Lung (tissue), 12 donors: ENCODE results near the gene MARCHF9. TPM values are rescaled to one million over a fixed set of nuclear protein-coding genes. Genes with fewer than 3 reads are reported as not detected.

Experiments
- ATAC-seq: fragments of 200-7000 bp; cut with Tn5 transposase; one replicate; pipeline ENCODE4 v1.9.1; 2020; ENCODE audit warnings: moderate number of reproducible peaks; ENCODE audit not compliant: insufficient read depth, low FRiP score
- DNase-seq, 3 donors: peaks; one replicate each; pipeline ENCODE4 v3.0.0-alpha.2; 2013 to 2017
- H3K27ac ChIP-seq, 2 donors: one replicate each; pipeline ENCODE4 v1.5.1; 2013; ENCODE audit warnings: mild to moderate bottlenecking in 2 of 2, moderate library complexity in 2 of 2, control low read depth in 1 of 2, inconsistent platforms in 1 of 2, low read depth in 1 of 2, low read length in 1 of 2
- H3K27me3 ChIP-seq, 3 donors: one replicate each; pipeline ENCODE4 v1.5.1; 2013; ENCODE audit warnings: low read length in 2 of 3; ENCODE audit not compliant: control insufficient read depth in 3 of 3, insufficient read depth in 3 of 3
- H3K36me3 ChIP-seq, 4 donors: one replicate each; pipeline ENCODE4 v1.5.1; 2013; ENCODE audit warnings: low read length in 4 of 4, mild to moderate bottlenecking in 1 of 4, moderate library complexity in 1 of 4; ENCODE audit not compliant: control insufficient read depth in 4 of 4, insufficient read depth in 4 of 4
- H3K4me1 ChIP-seq, 5 donors: one replicate each; pipeline ENCODE4 v1.5.1; 2013; ENCODE audit warnings: low read length in 5 of 5, mild to moderate bottlenecking in 2 of 5, moderate library complexity in 1 of 5; ENCODE audit not compliant: control insufficient read depth in 5 of 5, insufficient read depth in 5 of 5
- H3K4me3 ChIP-seq: one replicate; pipeline ENCODE4 v1.5.1; 2013; ENCODE audit warnings: mild to moderate bottlenecking, control low read depth, moderate library complexity
- H3K9ac ChIP-seq, 2 donors: one replicate each; pipeline ENCODE4 v1.5.1; 2013; ENCODE audit warnings: low read length in 2 of 2, control low read depth in 1 of 2; ENCODE audit not compliant: insufficient read depth in 1 of 2
- H3K9me3 ChIP-seq, 4 donors: one replicate each; pipeline ENCODE4 v1.5.1; 2013; ENCODE audit warnings: low read length in 3 of 4, mild to moderate bottlenecking in 1 of 4, moderate library complexity in 1 of 4; ENCODE audit not compliant: control insufficient read depth in 4 of 4, insufficient read depth in 3 of 4
- CTCF ChIP-seq: IDR thresholded peaks from 2 replicates; pipeline ENCODE4 v1.5.1; 2012; ENCODE audit warnings: mild to moderate bottlenecking; ENCODE audit errors: control extremely low read depth, extremely low read depth
- WGBS, 2 donors: extraction: QIAGEN DNeasy Blood & Tissue Kit; methylation state at CpG; one replicate each; pipeline ENCODE4 v1.1.7; 2013; 5-methylcytosine and 5-hydroxymethylcytosine counted together
- polyA plus RNA-seq, 2 donors: library from polyadenylated mRNA; stranded (reverse); fragments of 200-250 nt; gene quantifications; one replicate each; pipeline ENCODE4 v1.2.1, GENCODE V29; 2013
- total RNA-seq, 2 donors: library from RNA; depleted of rRNA in 1 of 2; stranded (reverse); fragments of >200 nt in 1 of 2; gene quantifications; one replicate each; pipeline ENCODE4 v1.2.1, GENCODE V29; 2014 to 2021
- donor health status: control.
- donor health status: control.
- donor health status: Bipolar disorder and iron deficiency.
- donor health status: healthy.
- donor health status: DM: yes; HTN: yes; CAD: no.

MARCHF9 gene
- total and polyA plus RNA-seq, 4 donors = 12.1 to 31.1 (median 18.5) TPM

DNA sequence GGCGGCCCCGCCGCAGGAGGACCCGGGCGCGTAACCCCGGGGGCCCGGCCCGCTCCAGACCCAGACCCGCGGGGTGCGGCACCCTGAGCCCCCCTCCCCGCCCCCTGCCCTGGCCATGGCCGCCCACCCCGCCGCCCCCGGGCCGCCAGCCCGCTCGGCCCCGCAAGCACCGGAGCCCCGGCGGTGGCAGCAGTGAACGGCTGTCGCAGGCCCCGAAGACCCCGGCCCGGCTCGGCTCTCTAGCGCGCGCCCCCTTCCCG, 221 bp downstream of the MARCHF9 start:
- no peak for ATAC-seq
- Histone ChIP-seq H3K27me3 (no peaks in the 10 kb centered on the region), H3K4me1 (peaks cover 5 to 42% (median 16%) of the 10 kb centered on the region in 5 donors), H3K4me3 (peak overlapping the region; percentile 71), H3K36me3 (peaks cover 0 to 16% (median 11%) of the 10 kb centered on the region in 4 donors), H3K27ac (peak overlapping the region in 1 of 2 donors; percentile 73), H3K9ac (no peak overlapping the region), H3K9me3 (peaks cover 0 to 5% (median 0%) of the 10 kb centered on the region in 4 donors)
- no peak for TF ChIP-seq CTCF
- no peak for DNase-seq
- WGBS, 2 donors = 0% methylated on average over 3 to 34 of the region's 34 CpGs

GRCh38 chr12:57755454-57756372, 810 bp downstream of the MARCHF9 start:
- no peaks in the 10 kb centered on the region for H3K27me3 ChIP-seq
- no peak for ATAC-seq

DNA sequence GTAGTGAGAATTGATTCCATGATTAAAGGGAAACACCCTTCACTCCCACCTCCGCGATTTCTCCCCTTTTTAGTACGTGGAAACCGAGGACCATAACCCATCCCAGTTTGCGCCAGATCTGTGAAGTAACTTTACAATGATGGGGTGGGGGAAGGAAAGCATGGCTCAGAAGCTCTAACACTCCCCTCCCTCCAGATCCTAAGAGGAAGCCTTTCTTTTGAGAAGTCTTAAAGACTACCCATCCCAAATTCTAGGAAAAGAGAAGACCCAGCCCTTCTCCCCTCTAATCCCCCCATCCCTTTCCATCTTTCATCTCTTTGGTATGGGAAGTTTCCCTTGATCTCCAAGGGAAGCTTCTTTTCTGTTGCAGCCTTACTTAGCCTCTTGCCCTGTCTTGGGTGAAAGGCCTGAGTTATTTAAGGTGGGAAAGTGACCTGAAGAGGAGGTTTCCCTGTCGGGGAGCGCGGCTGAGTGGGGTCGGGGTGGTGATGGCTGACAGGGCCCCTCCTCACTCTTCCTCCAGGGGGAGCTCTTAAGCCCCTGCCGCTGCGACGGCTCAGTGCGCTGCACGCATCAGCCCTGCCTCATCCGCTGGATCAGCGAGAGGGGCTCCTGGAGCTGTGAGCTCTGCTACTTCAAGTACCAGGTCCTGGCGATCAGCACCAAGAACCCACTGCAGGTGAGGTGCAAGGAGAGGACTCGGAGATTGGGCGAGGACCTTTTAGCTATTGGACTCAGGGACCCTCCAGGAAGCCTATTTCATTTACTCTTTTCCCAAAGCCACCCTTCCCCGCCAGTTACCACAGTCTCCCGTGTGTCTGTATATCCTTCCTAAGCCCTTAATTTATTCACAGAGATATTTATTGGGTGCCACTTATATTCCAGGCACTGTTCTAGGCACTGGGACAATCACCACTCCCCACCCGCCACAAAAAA, 1.8 kb downstream of the MARCHF9 start:
- H3K27me3 ChIP-seq = no peaks in the 10 kb centered on the region
- peaks cover 0 to 5% (median 0%) of the 10 kb centered on the region in 4 donors for H3K9me3 ChIP-seq
- H3K27ac ChIP-seq = no peak overlapping the region
- no peak for ATAC-seq
- 32 to 46% methylated on average over 22 of the region's 22 CpGs for WGBS, 2 donors
- H3K4me3 ChIP-seq = no peak overlapping the region
- H3K9ac ChIP-seq = no peak overlapping the region
- peak in 1 of 3 donors; percentile 41 for DNase-seq
- peak; percentile 24 for TF ChIP-seq CTCF
- peaks cover 5 to 30% (median 8%) of the 10 kb centered on the region in 5 donors for H3K4me1 ChIP-seq
- peaks cover 0 to 12% (median 2%) of the 10 kb centered on the region in 4 donors for H3K36me3 ChIP-seq

More at GRCh38 chr12:57755454-57756372, 810 bp downstream of the MARCHF9 start:
- Histone ChIP-seq H3K9ac (peak overlapping the region; percentile 18 to 19), H3K36me3 (peaks cover 0 to 12% (median 5%) of the 10 kb centered on the region in 4 donors), H3K27ac (peak overlapping the region in 1 of 2 donors; percentile 74), H3K4me3 (peak overlapping the region; percentile 71), H3K9me3 (peaks cover 0 to 5% (median 0%) of the 10 kb centered on the region in 4 donors), H3K4me1 (peaks cover 5 to 39% (median 15%) of the 10 kb centered on the region in 5 donors)
- peak in 1 of 3 donors; percentile 46 for DNase-seq
- WGBS, 2 donors = 1% methylated on average over 41 to 76 of the region's 76 CpGs
- TF ChIP-seq CTCF = no peak
